SK-N-SH (cell line): ENCODE measurements around the gene UBXN6.

Experiments used
- EZH2phosphoT487 ChIP-seq: fragments of 200-600 bp; sonication (generic); IDR thresholded peaks from 2 replicates; pipeline ENCODE4 v1.6.1; 2017; ENCODE audit warnings: low read depth, mixed run types, mild to moderate bottlenecking, antibody characterized with exemption, moderate library complexity, borderline replicate concordance
- POLR2AphosphoS5 ChIP-seq: IDR thresholded peaks from 2 replicates; pipeline ENCODE4 v1.6.1; 2012; ENCODE audit warnings: low read depth, low read length
- RAD21 ChIP-seq: IDR thresholded peaks from 2 replicates; pipeline ENCODE4 v1.6.1; 2012; ENCODE audit warnings: mild to moderate bottlenecking, low read length
- SIN3A ChIP-seq: IDR thresholded peaks from 2 replicates; pipeline ENCODE4 v1.6.1; 2012; ENCODE audit warnings: low read depth, mild to moderate bottlenecking, low read length, moderate library complexity, borderline replicate concordance
- SMC3 ChIP-seq: IDR thresholded peaks from 2 replicates; pipeline ENCODE4 v1.6.1; 2012; ENCODE audit warnings: low read depth, low read length, improper control_type of control experiment
- TF ChIP-seq, protein P1 (sequence below): fragments of 200-600 bp; sonication (generic); IDR thresholded peaks from 2 replicates; pipeline ENCODE4 v1.6.1; 2017; ENCODE audit warnings: antibody characterized with exemption, mild to moderate bottlenecking, moderate library complexity

DNA sequence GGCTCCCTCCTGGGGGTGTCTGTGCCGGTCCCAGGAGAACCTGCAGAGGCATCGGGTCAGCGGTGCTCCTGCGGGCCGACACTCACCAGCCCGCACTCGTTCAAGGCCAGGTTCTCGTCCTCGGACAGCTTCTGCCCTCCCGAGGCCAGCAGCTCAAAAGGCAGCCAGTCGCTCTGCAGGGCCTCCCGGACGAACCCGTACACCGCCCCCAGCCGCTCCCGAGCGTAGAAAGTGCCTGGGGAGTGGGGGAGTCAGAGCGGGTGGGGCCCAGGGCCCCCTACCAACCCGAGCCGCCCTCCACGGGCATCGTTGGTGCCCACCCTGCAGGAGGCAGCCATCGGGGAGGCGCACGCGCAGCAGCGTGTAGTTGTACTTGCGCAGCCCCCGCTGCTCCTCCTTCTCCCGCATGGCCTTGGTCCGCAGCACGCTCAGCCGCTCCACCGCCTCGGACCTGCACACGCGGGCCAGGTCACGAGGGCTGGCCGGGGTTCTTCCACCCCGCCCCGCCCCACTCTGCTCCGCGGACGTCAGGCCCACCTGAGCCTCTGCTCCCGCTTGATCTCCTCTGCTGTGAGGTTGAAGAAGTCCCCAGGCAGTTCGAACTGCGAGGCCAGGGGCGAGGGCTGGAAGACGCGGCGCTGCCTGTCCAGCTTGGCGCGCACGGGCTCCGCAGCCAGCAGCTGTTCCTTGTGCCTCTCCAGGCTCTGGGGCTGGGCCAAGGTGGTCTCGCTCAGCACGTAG, 11.5 kb downstream of the UBXN6 start:
- TF ChIP-seq, protein P1, sequence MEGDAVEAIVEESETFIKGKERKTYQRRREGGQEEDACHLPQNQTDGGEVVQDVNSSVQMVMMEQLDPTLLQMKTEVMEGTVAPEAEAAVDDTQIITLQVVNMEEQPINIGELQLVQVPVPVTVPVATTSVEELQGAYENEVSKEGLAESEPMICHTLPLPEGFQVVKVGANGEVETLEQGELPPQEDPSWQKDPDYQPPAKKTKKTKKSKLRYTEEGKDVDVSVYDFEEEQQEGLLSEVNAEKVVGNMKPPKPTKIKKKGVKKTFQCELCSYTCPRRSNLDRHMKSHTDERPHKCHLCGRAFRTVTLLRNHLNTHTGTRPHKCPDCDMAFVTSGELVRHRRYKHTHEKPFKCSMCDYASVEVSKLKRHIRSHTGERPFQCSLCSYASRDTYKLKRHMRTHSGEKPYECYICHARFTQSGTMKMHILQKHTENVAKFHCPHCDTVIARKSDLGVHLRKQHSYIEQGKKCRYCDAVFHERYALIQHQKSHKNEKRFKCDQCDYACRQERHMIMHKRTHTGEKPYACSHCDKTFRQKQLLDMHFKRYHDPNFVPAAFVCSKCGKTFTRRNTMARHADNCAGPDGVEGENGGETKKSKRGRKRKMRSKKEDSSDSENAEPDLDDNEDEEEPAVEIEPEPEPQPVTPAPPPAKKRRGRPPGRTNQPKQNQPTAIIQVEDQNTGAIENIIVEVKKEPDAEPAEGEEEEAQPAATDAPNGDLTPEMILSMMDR, result no peak
- TF ChIP-seq EZH2phosphoT487 (no peak), RAD21 (no peak), SIN3A (no peak), SMC3 (no peak), POLR2AphosphoS5 (no peak)
